Measurements from ENCODE around the gene NBPF15. TPM values are rescaled to one million over a fixed set of nuclear protein-coding genes. Genes with fewer than 3 reads are reported as not detected.
"Not testable (repeated sequence)": the region's sequence is repeated elsewhere in the genome, so short reads cannot be mapped to it uniquely, and the experiment has no call there.

The NBPF15 gene
- total and polyA plus RNA-seq, 12 donors, result 6.9 to 32.3 (median 18.7) TPM

DNA sequence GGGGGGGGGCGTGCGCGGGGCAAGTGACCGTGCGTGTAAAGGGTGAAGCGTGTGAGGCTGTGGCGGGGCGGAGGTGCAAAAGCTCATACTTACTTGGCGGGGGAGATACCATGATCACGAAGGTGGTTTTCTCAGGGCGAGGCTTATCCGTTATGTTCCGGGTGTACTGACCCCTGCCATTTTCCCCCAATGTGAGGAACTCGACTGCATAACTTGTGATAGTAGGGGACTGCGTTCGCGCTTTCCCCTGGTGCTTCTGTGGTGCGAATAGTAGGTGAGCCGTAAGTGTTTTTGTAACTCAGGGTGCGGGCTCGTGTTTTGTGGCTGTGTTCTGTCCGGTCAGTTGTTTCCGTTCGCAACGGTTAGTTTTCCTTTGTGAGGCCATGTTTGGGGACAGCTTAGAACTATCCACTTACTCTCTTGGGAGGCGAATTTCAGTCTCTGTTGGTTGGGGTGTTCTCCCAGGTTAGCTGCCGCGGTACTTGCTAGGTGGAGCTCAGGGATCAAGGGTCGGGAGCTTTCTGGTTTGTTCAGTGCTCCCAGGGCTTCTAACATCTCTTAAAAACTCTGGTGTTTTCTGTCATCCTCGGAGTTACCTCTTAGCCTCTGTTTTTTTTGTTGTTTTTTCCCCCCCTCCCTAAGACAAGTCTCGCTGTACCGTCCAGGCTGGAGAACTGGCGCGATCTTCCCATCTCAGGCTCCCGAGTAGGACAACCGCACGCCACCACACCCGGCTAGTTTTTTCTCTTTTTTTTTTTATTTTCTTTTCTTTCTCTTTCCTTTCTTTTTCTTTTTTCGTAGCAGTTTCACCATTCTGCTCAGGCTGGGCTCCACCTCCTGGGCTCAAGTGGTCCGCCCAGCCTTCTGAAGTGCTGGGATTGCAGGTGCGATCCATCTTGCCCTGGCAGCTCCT, 48.7 kb downstream of the NBPF15 start:
- H3K36me3 ChIP-seq (replicated peaks in 1 of 2); H3K27me3 ChIP-seq; H3K9me3 ChIP-seq (replicated peaks in 1 of 3); H3K4me1 ChIP-seq (replicated peaks in 1 of 2); intact Hi-C loops (cut with DNase I): not testable (repeated sequence)
- H3K27ac ChIP-seq, result peak overlapping the region in 3 of 5 donors; percentile 43 to 87 (median 80)
- WGBS, 4 donors, result 1 to 2% (median 2%) methylated on average over 23 to 41 of the region's 41 CpGs
- peak; percentile 53 to 96 (median 78) for DNase-seq
- H3K4me3 ChIP-seq, result peak overlapping the region in 3 of 4 donors; percentile 26 to 68 (median 65)
- peak; percentile 87 to 99 for TF ChIP-seq POLR2A (IDR thresholded peaks at IDR 0.05)

DNA sequence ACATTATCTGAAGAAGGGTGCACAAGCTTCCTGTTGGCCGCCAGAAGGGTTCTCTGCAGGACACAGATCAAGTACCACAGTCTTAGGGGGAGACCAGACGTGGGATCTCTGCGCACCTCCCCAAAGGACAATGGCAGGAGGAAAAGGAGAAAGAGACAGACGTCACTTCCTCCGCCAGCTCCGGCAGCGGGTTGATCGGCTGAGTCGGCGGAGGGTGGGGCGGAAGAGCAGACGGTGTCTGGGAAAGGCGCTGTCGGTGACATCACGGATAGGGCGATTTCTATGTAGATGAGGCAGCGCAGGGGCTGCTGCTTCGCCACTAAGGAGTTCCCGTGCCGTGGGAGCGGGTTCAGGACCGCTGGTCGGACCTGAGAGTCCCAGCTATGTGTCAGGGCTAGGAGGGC, 49.4 kb downstream of the NBPF15 start:
- H3K27me3 ChIP-seq; H3K4me1 ChIP-seq (replicated peaks in 1 of 2); H3K9me3 ChIP-seq (replicated peaks in 1 of 3); intact Hi-C loops (cut with DNase I); H3K36me3 ChIP-seq (replicated peaks in 1 of 2): not testable (repeated sequence)
- peak overlapping the region in 1 of 4 donors; percentile 65 for H3K4me3 ChIP-seq
- DNase-seq, result peak; percentile 61 to 92 (median 82)
- H3K27ac ChIP-seq, result peak overlapping the region in 1 of 5 donors; percentile 87
- WGBS, 4 donors, result 0 to 2% (median 1%) methylated on average over 9 to 18 of the region's 23 CpGs; no CpG with 5 or more reads in 1 of the 4 donors

DNA sequence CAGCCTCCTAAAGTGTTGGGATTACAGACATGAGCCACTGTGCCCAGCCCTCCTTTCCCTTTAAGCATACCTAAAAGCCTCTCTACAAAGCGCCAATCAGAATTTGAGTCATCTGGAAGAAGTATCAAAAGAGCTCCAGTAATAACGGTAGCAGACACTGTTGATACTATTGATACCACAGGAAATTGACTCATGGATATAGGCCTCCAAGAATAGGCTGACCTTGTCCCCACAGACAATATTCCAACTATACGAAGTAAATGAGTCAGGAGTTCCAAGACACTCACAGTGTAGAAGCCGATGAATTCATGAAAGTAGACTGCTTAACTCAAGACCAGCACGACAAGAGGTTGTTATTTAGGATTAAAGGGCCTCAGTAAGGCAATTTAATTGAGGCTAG, 58.7 kb downstream of the NBPF15 start:
- H3K4me3 ChIP-seq; H3K27ac ChIP-seq; H3K4me1 ChIP-seq (replicated peaks in 1 of 2); H3K36me3 ChIP-seq (replicated peaks in 1 of 2); DNase-seq; intact Hi-C loops (cut with DNase I); H3K9me3 ChIP-seq (replicated peaks in 1 of 3); H3K27me3 ChIP-seq: not testable (repeated sequence)
- WGBS, 4 donors, result 50 to 67% (median 52%) methylated on average over 3 to 5 of the region's 5 CpGs; no CpG with 5 or more reads in 1 of the 4 donors

DNA sequence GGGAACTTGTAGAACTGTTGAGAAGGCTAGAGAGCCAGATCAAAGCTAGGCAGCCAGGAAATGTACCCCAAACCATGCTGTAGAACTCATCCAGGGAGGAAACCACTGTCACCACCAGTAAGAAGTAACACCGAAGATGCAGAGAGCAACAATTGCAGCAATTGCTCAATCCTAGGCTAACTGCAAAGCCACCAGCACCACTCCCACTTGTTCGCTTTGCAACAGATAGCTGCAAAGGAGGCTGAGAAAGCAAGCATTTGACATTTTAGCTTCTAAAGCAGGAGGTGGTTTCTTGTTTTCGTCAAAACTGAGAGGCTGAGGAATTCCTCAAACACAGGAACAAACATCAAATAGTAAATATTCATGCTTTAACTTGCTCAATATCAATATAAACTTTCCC, 89.8 kb downstream of the NBPF15 start:
- intact Hi-C loops (cut with DNase I); H3K27ac ChIP-seq; H3K27me3 ChIP-seq; H3K9me3 ChIP-seq (replicated peaks in 1 of 3); DNase-seq; H3K36me3 ChIP-seq (replicated peaks in 1 of 2); H3K4me1 ChIP-seq (replicated peaks in 1 of 2); H3K4me3 ChIP-seq: not testable (repeated sequence)
- no CpG with 5 or more reads among the region's 3 CpGs for WGBS, 4 donors

Small RNAs within 50 kb of the gene (small RNA-seq; reads per million reads assigned to genes)
- gene AC246785.4 (0 reads per million in 2 donors), gene RNVU1-15 (0.75 to 1.2 reads per million in 2 donors)

Other genes starting within 250 kb of the NBPF15 start
- not detected for gene PPIAL4E, start 88.0 kb downstream of the NBPF15 start, total RNA-seq
- not detected for gene PPIAL4E, start 88.0 kb downstream of the NBPF15 start, polyA plus RNA-seq
- not detected for gene PPIAL4F, start 131.2 kb upstream of the NBPF15 start, total RNA-seq
- gene PPIAL4F, start 131.2 kb upstream of the NBPF15 start, polyA plus RNA-seq, result not detected

All from adrenal gland (tissue), 12 donors.